Activated naive CD4-positive, alpha-beta T cell treated with anti-CD3 and anti-CD28 coated beads, Interleukin-2, amount 50 U/mL, for 24 hours (primary cell): ENCODE results near the gene TMED8.

ENCODE experiments used
- H3K27ac Mint-ChIP-seq: one replicate; pipeline ENCODE4 v1.8.0; 2021; ENCODE audit warnings: mild to moderate bottlenecking, mixed read lengths
- H3K27me3 Mint-ChIP-seq: one replicate; pipeline ENCODE4 v1.8.0; 2021; ENCODE audit warnings: mixed read lengths
- H3K36me3 Mint-ChIP-seq: one replicate; pipeline ENCODE4 v1.8.0; 2021; ENCODE audit warnings: mixed read lengths
- H3K4me1 Mint-ChIP-seq: one replicate; pipeline ENCODE4 v1.8.0; 2021; ENCODE audit warnings: mixed read lengths
- H3K4me3 Mint-ChIP-seq: one replicate; pipeline ENCODE4 v1.8.0; 2021; ENCODE audit warnings: mild to moderate bottlenecking, mixed read lengths
- H3K9me3 Mint-ChIP-seq: one replicate; pipeline ENCODE4 v1.8.0; 2021; ENCODE audit warnings: mixed read lengths

Gene TMED8

GRCh38 chr14:77377502-77377844 is 579 bp upstream of the TMED8 start:
- Mint-ChIP-seq H3K27me3 (no peaks in the 10 kb centered on the region), H3K4me3 (no peak overlapping the region), H3K27ac (no peak overlapping the region)

DNA sequence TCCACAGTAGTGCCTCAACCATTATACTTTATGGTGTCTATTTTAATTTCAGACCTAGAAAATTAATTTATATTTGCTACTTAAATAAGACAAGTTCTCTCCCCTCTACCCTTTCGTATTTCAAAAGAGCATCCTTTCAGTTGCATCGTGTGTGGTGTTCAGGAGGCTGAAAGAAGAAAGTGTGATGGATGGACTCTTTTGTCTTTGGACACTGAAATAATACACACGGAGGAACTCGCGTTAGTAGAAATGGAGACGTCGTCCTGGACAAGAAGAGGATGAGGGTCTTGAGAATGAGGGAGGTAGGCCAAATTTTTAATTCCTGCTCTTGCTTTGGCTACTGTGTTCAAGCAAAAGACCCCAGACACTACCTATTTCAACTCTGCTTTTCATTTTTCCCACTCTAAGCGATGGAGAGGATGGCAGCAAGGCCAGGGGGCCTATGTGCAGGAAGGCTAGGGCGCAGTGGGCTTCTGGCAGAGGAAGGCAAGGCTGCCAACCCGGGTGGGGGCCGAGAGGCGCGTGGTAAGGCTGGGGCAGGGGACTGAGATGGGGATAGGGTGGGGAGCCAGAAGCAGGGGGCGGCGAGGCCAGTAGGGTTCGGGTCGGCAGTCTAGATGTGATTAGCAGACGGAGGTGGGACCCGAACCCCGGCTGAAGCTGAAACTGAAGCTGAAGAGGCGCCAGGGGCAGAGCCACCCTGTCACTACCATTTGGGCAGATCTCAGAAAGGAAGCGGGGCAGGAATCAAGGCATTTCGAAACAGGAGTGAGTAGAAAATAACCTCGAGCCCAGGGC is 722 bp downstream of the TMED8 start:
- Mint-ChIP-seq H3K4me1 (peaks cover 37% of the 10 kb centered on the region), H3K36me3 (peaks cover 3% of the 10 kb centered on the region), H3K9me3 (no peaks in the 10 kb centered on the region), H3K27ac (peak overlapping the region; percentile 81), H3K4me3 (peak overlapping the region; percentile 91), H3K27me3 (no peaks in the 10 kb centered on the region)

More at GRCh38 chr14:77377502-77377844, 579 bp upstream of the TMED8 start:
- H3K9me3 Mint-ChIP-seq = no peaks in the 10 kb centered on the region
- peaks cover 34% of the 10 kb centered on the region for H3K4me1 Mint-ChIP-seq
- H3K36me3 Mint-ChIP-seq = peaks cover 3% of the 10 kb centered on the region

DNA sequence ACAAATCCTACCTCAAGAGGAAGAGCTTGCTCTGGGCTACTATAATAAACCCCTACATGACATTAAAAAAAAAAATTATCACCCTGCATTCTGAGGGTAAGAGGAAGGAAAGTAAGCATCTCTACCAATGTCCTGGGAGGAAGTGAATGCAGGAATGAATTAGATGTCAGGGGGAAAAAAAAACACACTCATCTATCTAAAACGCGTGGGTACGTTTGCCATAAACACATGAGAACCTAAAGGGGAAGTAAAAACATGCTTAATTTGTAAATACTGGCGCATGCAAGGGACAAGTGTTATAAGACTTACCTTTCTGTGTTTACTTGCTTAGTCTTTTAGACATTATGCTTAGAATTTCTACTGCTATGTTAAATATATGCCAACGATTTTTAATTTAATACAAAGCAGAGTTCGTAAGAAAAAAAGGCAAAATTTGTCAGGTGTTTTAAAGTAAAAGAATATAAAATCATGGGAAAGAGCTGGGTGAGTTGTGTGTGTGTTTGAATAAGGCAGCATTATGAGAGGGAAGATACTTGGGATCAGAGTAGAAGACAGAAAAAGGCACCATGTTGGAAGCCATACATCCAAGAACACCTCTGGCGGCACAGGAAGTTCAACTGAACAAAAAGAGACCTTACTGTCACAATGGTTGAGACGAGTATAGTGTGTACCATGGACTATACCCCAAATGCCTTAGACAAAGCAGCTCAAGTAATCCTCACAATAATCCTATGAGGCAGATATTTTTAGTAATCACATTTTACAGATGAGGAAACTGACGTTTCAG is 1.5 kb downstream of the TMED8 start:
- Mint-ChIP-seq H3K36me3 (peaks cover 3% of the 10 kb centered on the region), H3K4me3 (peak overlapping the region; percentile 91), H3K27ac (no peak overlapping the region), H3K9me3 (no peaks in the 10 kb centered on the region), H3K27me3 (no peaks in the 10 kb centered on the region), H3K4me1 (peaks cover 37% of the 10 kb centered on the region)

- peaks cover 50% of the 10 kb centered on the region for H3K4me1 Mint-ChIP-seq
- H3K27me3 Mint-ChIP-seq = no peaks in the 10 kb centered on the region
- no peak overlapping the region for H3K27ac Mint-ChIP-seq
- no peak overlapping the region for H3K4me3 Mint-ChIP-seq
- H3K36me3 Mint-ChIP-seq = peaks cover 3% of the 10 kb centered on the region
- H3K9me3 Mint-ChIP-seq = no peaks in the 10 kb centered on the region
Observed at GRCh38 chr14:77372304-77372841, 4.5 kb downstream of the TMED8 start.

GRCh38 chr14:77369285-77369684 is 7.6 kb downstream of the TMED8 start:
- no peak overlapping the region for H3K27ac Mint-ChIP-seq
- H3K27me3 Mint-ChIP-seq = no peaks in the 10 kb centered on the region
- peaks cover 3% of the 10 kb centered on the region for H3K36me3 Mint-ChIP-seq
- peaks cover 33% of the 10 kb centered on the region for H3K4me1 Mint-ChIP-seq
- no peaks in the 10 kb centered on the region for H3K9me3 Mint-ChIP-seq
- no peak overlapping the region for H3K4me3 Mint-ChIP-seq

DNA sequence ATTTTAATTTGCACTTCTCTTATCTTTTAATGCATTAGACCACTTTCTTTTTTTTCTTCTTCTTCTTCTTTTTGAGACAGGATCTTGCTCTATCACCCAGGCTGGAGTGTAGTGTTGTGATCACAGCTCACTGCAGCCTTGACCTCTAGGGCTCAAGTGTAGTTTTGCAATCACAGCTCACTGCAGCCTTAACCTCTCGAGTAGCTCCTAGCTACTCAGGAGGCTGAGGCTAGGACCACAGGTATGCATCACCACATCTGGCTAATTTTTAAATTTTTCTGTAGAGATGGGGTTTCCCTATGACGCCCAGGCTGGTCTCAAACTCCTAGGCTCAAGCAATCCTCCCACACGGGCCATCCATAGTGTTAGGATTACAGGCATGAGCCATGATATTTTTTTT is 12.7 kb downstream of the TMED8 start:
- no peak overlapping the region for H3K27ac Mint-ChIP-seq

GRCh38 chr14:77359626-77360025 is 17.3 kb downstream of the TMED8 start:
- H3K4me3 Mint-ChIP-seq = no peak overlapping the region
- no peak overlapping the region for H3K27ac Mint-ChIP-seq
- no peaks in the 10 kb centered on the region for H3K9me3 Mint-ChIP-seq
- H3K36me3 Mint-ChIP-seq = peaks cover 3% of the 10 kb centered on the region
- H3K27me3 Mint-ChIP-seq = no peaks in the 10 kb centered on the region
- H3K4me1 Mint-ChIP-seq = peaks cover 1% of the 10 kb centered on the region

More for the DNA sequence above, 12.7 kb downstream of the TMED8 start:
- Mint-ChIP-seq H3K27me3 (no peaks in the 10 kb centered on the region), H3K4me1 (peaks cover 6% of the 10 kb centered on the region), H3K36me3 (peaks cover 3% of the 10 kb centered on the region), H3K9me3 (no peaks in the 10 kb centered on the region), H3K4me3 (no peak overlapping the region)

DNA sequence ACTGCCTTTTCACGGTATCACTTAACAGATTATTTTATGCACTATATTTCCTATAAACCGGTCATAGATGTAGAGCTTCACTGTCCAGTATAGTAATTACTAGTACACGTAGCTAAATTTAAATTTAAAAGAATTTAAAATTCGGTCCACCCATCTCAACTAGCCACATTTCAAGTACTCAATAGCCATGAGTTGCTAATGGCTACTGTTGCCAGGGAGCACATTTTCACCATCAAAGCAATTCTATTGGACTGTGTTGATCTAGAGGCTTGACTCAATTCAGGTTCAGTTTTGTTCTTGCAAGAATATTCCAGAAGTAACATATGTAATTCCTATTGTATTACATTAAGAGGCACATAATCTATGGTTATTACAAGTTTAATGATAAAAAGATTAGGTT is 20.0 kb downstream of the TMED8 start:
- Mint-ChIP-seq H3K4me1 (no peaks in the 10 kb centered on the region), H3K27me3 (no peaks in the 10 kb centered on the region), H3K9me3 (no peaks in the 10 kb centered on the region), H3K4me3 (no peak overlapping the region), H3K36me3 (peaks cover 3% of the 10 kb centered on the region), H3K27ac (no peak overlapping the region)

- Mint-ChIP-seq H3K27me3 (no peaks in the 10 kb centered on the region), H3K9me3 (no peaks in the 10 kb centered on the region), H3K4me1 (no peaks in the 10 kb centered on the region), H3K36me3 (peaks cover 1% of the 10 kb centered on the region), H3K27ac (peak overlapping the region; percentile 3), H3K4me3 (no peak overlapping the region)
Observed at GRCh38 chr14:77355811-77356210, 21.1 kb downstream of the TMED8 start.

GRCh38 chr14:77353469-77354141 is 23.3 kb downstream of the TMED8 start:
- Mint-ChIP-seq H3K4me3 (no peak overlapping the region), H3K27me3 (no peaks in the 10 kb centered on the region), H3K27ac (no peak overlapping the region), H3K9me3 (no peaks in the 10 kb centered on the region), H3K4me1 (no peaks in the 10 kb centered on the region), H3K36me3 (peaks cover 7% of the 10 kb centered on the region)

GRCh38 chr14:77347751-77348150 is 29.1 kb downstream of the TMED8 start:
- Mint-ChIP-seq H3K27me3 (no peaks in the 10 kb centered on the region), H3K9me3 (no peaks in the 10 kb centered on the region), H3K36me3 (peaks cover 9% of the 10 kb centered on the region), H3K27ac (no peak overlapping the region), H3K4me1 (no peaks in the 10 kb centered on the region), H3K4me3 (no peak overlapping the region)

GRCh38 chr14:77346495-77346894 is 30.4 kb downstream of the TMED8 start:
- peaks cover 10% of the 10 kb centered on the region for H3K36me3 Mint-ChIP-seq
- no peak overlapping the region for H3K4me3 Mint-ChIP-seq
- no peaks in the 10 kb centered on the region for H3K27me3 Mint-ChIP-seq
- no peak overlapping the region for H3K27ac Mint-ChIP-seq
- no peaks in the 10 kb centered on the region for H3K9me3 Mint-ChIP-seq
- no peaks in the 10 kb centered on the region for H3K4me1 Mint-ChIP-seq

GRCh38 chr14:77344377-77344996 is 32.4 kb downstream of the TMED8 start:
- no peak overlapping the region for H3K27ac Mint-ChIP-seq
- peaks cover 12% of the 10 kb centered on the region for H3K36me3 Mint-ChIP-seq
- H3K4me1 Mint-ChIP-seq = no peaks in the 10 kb centered on the region
- no peaks in the 10 kb centered on the region for H3K27me3 Mint-ChIP-seq
- no peak overlapping the region for H3K4me3 Mint-ChIP-seq
- H3K9me3 Mint-ChIP-seq = no peaks in the 10 kb centered on the region

- no peak overlapping the region for H3K4me3 Mint-ChIP-seq
- peaks cover 10% of the 10 kb centered on the region for H3K36me3 Mint-ChIP-seq
- no peaks in the 10 kb centered on the region for H3K27me3 Mint-ChIP-seq
- no peak overlapping the region for H3K27ac Mint-ChIP-seq
- H3K9me3 Mint-ChIP-seq = no peaks in the 10 kb centered on the region
- H3K4me1 Mint-ChIP-seq = no peaks in the 10 kb centered on the region
Observed at GRCh38 chr14:77343662-77344061, 33.2 kb downstream of the TMED8 start.

- H3K9me3 Mint-ChIP-seq = no peaks in the 10 kb centered on the region
- H3K36me3 Mint-ChIP-seq = peaks cover 10% of the 10 kb centered on the region
- H3K27me3 Mint-ChIP-seq = no peaks in the 10 kb centered on the region
- H3K27ac Mint-ChIP-seq = no peak overlapping the region
- no peaks in the 10 kb centered on the region for H3K4me1 Mint-ChIP-seq
- no peak overlapping the region for H3K4me3 Mint-ChIP-seq
Observed at GRCh38 chr14:77342726-77343397, 34.0 kb downstream of the TMED8 start.
